Measurements from ENCODE around the gene SNAP29.
"Not testable (repeated sequence)": the region's sequence is repeated elsewhere in the genome, so short reads cannot be mapped to it uniquely, and the experiment has no call there.

SNAP29 gene

GRCh38 chr22:20819471-20819870 lies 39.3 kb upstream of the SNAP29 start:
- H3K27me3 ChIP-seq (ENCODE audit: control insufficient read depth, insufficient read depth, low read length): no peaks in the 10 kb centered on the region
- H3K27ac ChIP-seq (ENCODE audit: low read depth, low read length): no peak overlapping the region
- no peaks in the 10 kb centered on the region for H3K4me1 ChIP-seq (ENCODE audit: control insufficient read depth, insufficient read depth, low read length)
- H3K36me3 ChIP-seq (ENCODE audit: control insufficient read depth, insufficient read depth, low read length): peaks cover 35% of the 10 kb centered on the region
- no peak overlapping the region for H3K9ac ChIP-seq (ENCODE audit: low read depth, low read length)
- no peak overlapping the region for H3K4me3 ChIP-seq (ENCODE audit: low read depth, low read length)
- H3K9me3 ChIP-seq (ENCODE audit: control insufficient read depth, insufficient read depth, low read length): no peaks in the 10 kb centered on the region

GRCh38 chr22:20821717-20822239 lies 37.0 kb upstream of the SNAP29 start:
- not testable (repeated sequence) for H3K27me3 ChIP-seq (ENCODE audit: control insufficient read depth, insufficient read depth, low read length); H3K9ac ChIP-seq (ENCODE audit: low read depth, low read length); H3K27ac ChIP-seq (ENCODE audit: low read depth, low read length); H3K4me3 ChIP-seq (ENCODE audit: low read depth, low read length); H3K9me3 ChIP-seq (ENCODE audit: control insufficient read depth, insufficient read depth, low read length); H3K4me1 ChIP-seq (ENCODE audit: control insufficient read depth, insufficient read depth, low read length)
- peaks cover 30% of the 10 kb centered on the region; the same call in 1 of the 2 replicates for H3K36me3 ChIP-seq (ENCODE audit: control insufficient read depth, insufficient read depth, low read length)

- no peak overlapping the region for H3K4me3 ChIP-seq (ENCODE audit: low read depth, low read length)
- H3K27me3 ChIP-seq (ENCODE audit: control insufficient read depth, insufficient read depth, low read length): no peaks in the 10 kb centered on the region
- no peak overlapping the region for H3K9ac ChIP-seq (ENCODE audit: low read depth, low read length)
- no peak overlapping the region for H3K27ac ChIP-seq (ENCODE audit: low read depth, low read length)
- peaks cover 26% of the 10 kb centered on the region; the same call in 1 of the 2 replicates for H3K36me3 ChIP-seq (ENCODE audit: control insufficient read depth, insufficient read depth, low read length)
- no peaks in the 10 kb centered on the region for H3K4me1 ChIP-seq (ENCODE audit: control insufficient read depth, insufficient read depth, low read length)
- no peaks in the 10 kb centered on the region for H3K9me3 ChIP-seq (ENCODE audit: control insufficient read depth, insufficient read depth, low read length)
Measured at GRCh38 chr22:20822240-20822639, 36.6 kb upstream of the SNAP29 start.

GRCh38 chr22:20823264-20823663 lies 35.5 kb upstream of the SNAP29 start:
- Histone ChIP-seq H3K36me3 (ENCODE audit: control insufficient read depth, insufficient read depth, low read length) (peaks cover 22% of the 10 kb centered on the region; the same call in 1 of the 2 replicates), H3K9me3 (ENCODE audit: control insufficient read depth, insufficient read depth, low read length) (no peaks in the 10 kb centered on the region)

GRCh38 chr22:20825216-20825615 lies 33.6 kb upstream of the SNAP29 start:
- not testable (repeated sequence) for H3K9ac ChIP-seq (ENCODE audit: low read depth, low read length); H3K9me3 ChIP-seq (ENCODE audit: control insufficient read depth, insufficient read depth, low read length); H3K27me3 ChIP-seq (ENCODE audit: control insufficient read depth, insufficient read depth, low read length); H3K4me3 ChIP-seq (ENCODE audit: low read depth, low read length); H3K27ac ChIP-seq (ENCODE audit: low read depth, low read length); H3K4me1 ChIP-seq (ENCODE audit: control insufficient read depth, insufficient read depth, low read length)
- H3K36me3 ChIP-seq (ENCODE audit: control insufficient read depth, insufficient read depth, low read length): peaks cover 18% of the 10 kb centered on the region

More at GRCh38 chr22:20823264-20823663, 35.5 kb upstream of the SNAP29 start:
- Histone ChIP-seq H3K4me1 (ENCODE audit: control insufficient read depth, insufficient read depth, low read length) (no peaks in the 10 kb centered on the region), H3K4me3 (ENCODE audit: low read depth, low read length) (no peak overlapping the region), H3K27me3 (ENCODE audit: control insufficient read depth, insufficient read depth, low read length) (no peaks in the 10 kb centered on the region), H3K9ac (ENCODE audit: low read depth, low read length) (no peak overlapping the region), H3K27ac (ENCODE audit: low read depth, low read length) (no peak overlapping the region)

GRCh38 chr22:20825624-20826023 lies 33.2 kb upstream of the SNAP29 start:
- Histone ChIP-seq H3K9ac (ENCODE audit: low read depth, low read length) (no peak overlapping the region), H3K27me3 (ENCODE audit: control insufficient read depth, insufficient read depth, low read length) (no peaks in the 10 kb centered on the region), H3K9me3 (ENCODE audit: control insufficient read depth, insufficient read depth, low read length) (no peaks in the 10 kb centered on the region), H3K4me1 (ENCODE audit: control insufficient read depth, insufficient read depth, low read length) (no peaks in the 10 kb centered on the region), H3K27ac (ENCODE audit: low read depth, low read length) (no peak overlapping the region), H3K36me3 (ENCODE audit: control insufficient read depth, insufficient read depth, low read length) (peaks cover 22% of the 10 kb centered on the region), H3K4me3 (ENCODE audit: low read depth, low read length) (no peak overlapping the region)

- H3K27me3 ChIP-seq (ENCODE audit: control insufficient read depth, insufficient read depth, low read length); H3K4me1 ChIP-seq (ENCODE audit: control insufficient read depth, insufficient read depth, low read length); H3K9me3 ChIP-seq (ENCODE audit: control insufficient read depth, insufficient read depth, low read length); H3K27ac ChIP-seq (ENCODE audit: low read depth, low read length); H3K4me3 ChIP-seq (ENCODE audit: low read depth, low read length); H3K9ac ChIP-seq (ENCODE audit: low read depth, low read length): not testable (repeated sequence)
- H3K36me3 ChIP-seq (ENCODE audit: control insufficient read depth, insufficient read depth, low read length): peaks cover 22% of the 10 kb centered on the region
Measured at GRCh38 chr22:20826373-20827152, 32.2 kb upstream of the SNAP29 start.

- no peak overlapping the region for H3K9ac ChIP-seq (ENCODE audit: low read depth, low read length)
- no peaks in the 10 kb centered on the region for H3K4me1 ChIP-seq (ENCODE audit: control insufficient read depth, insufficient read depth, low read length)
- H3K27ac ChIP-seq (ENCODE audit: low read depth, low read length): no peak overlapping the region
Measured at GRCh38 chr22:20829491-20830134, 29.2 kb upstream of the SNAP29 start.

GRCh38 chr22:20833225-20833665 lies 25.6 kb upstream of the SNAP29 start:
- no peak overlapping the region for H3K4me3 ChIP-seq (ENCODE audit: low read depth, low read length)
- H3K27ac ChIP-seq (ENCODE audit: low read depth, low read length): no peak overlapping the region
- H3K4me1 ChIP-seq (ENCODE audit: control insufficient read depth, insufficient read depth, low read length): no peaks in the 10 kb centered on the region
- H3K27me3 ChIP-seq (ENCODE audit: control insufficient read depth, insufficient read depth, low read length): no peaks in the 10 kb centered on the region
- peaks cover 14% of the 10 kb centered on the region for H3K36me3 ChIP-seq (ENCODE audit: control insufficient read depth, insufficient read depth, low read length)
- no peak overlapping the region for H3K9ac ChIP-seq (ENCODE audit: low read depth, low read length)
- no peaks in the 10 kb centered on the region for H3K9me3 ChIP-seq (ENCODE audit: control insufficient read depth, insufficient read depth, low read length)

More at GRCh38 chr22:20829491-20830134, 29.2 kb upstream of the SNAP29 start:
- Histone ChIP-seq H3K27me3 (ENCODE audit: control insufficient read depth, insufficient read depth, low read length) (no peaks in the 10 kb centered on the region), H3K4me3 (ENCODE audit: low read depth, low read length) (no peak overlapping the region), H3K36me3 (ENCODE audit: control insufficient read depth, insufficient read depth, low read length) (peaks cover 14% of the 10 kb centered on the region), H3K9me3 (ENCODE audit: control insufficient read depth, insufficient read depth, low read length) (no peaks in the 10 kb centered on the region)

GRCh38 chr22:20834206-20834605 lies 24.6 kb upstream of the SNAP29 start:
- Histone ChIP-seq H3K27ac (ENCODE audit: low read depth, low read length) (no peak overlapping the region), H3K4me3 (ENCODE audit: low read depth, low read length) (no peak overlapping the region), H3K4me1 (ENCODE audit: control insufficient read depth, insufficient read depth, low read length) (no peaks in the 10 kb centered on the region), H3K9me3 (ENCODE audit: control insufficient read depth, insufficient read depth, low read length) (no peaks in the 10 kb centered on the region), H3K27me3 (ENCODE audit: control insufficient read depth, insufficient read depth, low read length) (no peaks in the 10 kb centered on the region), H3K9ac (ENCODE audit: low read depth, low read length) (no peak overlapping the region), H3K36me3 (ENCODE audit: control insufficient read depth, insufficient read depth, low read length) (peaks cover 14% of the 10 kb centered on the region)

- Histone ChIP-seq H3K4me3 (ENCODE audit: low read depth, low read length) (no peak overlapping the region), H3K9ac (ENCODE audit: low read depth, low read length) (no peak overlapping the region), H3K36me3 (ENCODE audit: control insufficient read depth, insufficient read depth, low read length) (peaks cover 14% of the 10 kb centered on the region), H3K4me1 (ENCODE audit: control insufficient read depth, insufficient read depth, low read length) (no peaks in the 10 kb centered on the region), H3K27me3 (ENCODE audit: control insufficient read depth, insufficient read depth, low read length) (no peaks in the 10 kb centered on the region), H3K27ac (ENCODE audit: low read depth, low read length) (no peak overlapping the region), H3K9me3 (ENCODE audit: control insufficient read depth, insufficient read depth, low read length) (no peaks in the 10 kb centered on the region)
Measured at GRCh38 chr22:20834725-20835124, 24.1 kb upstream of the SNAP29 start.

Measured in HUES48 (cell line).